ENCODE results near the gene HMGCL.

HMGCL gene

GRCh38 chr1:23779826-23780371, 45.3 kb downstream of the HMGCL start (continued):
- TF ChIP-seq PRDM2 (tag by site-specific recombination; IDR thresholded peaks at IDR 0.05; ENCODE audit: borderline replicate concordance) (no peak), ZNF488 (tag by site-specific recombination; IDR thresholded peaks at IDR 0.05) (no peak), ZNF423 (tag by site-specific recombination; IDR thresholded peaks at IDR 0.05) (no peak), ZNF155 (tag by site-specific recombination; IDR thresholded peaks at IDR 0.05) (no peak), PRDM6 (tag by site-specific recombination; IDR thresholded peaks at IDR 0.05) (peak; percentile 61; the same call in 1 of the 2 replicates), ZNF398 (tag by site-specific recombination; IDR thresholded peaks at IDR 0.05) (no peak), PBX3 (CRISPR knock-in tag; IDR thresholded peaks at IDR 0.05) (no peak), SCRT2 (tag by site-specific recombination; IDR thresholded peaks at IDR 0.05) (peak; percentile 98), ZNF311 (tag by site-specific recombination; IDR thresholded peaks at IDR 0.05; ENCODE audit: borderline replicate concordance) (no peak), ZNF707 (tag by site-specific recombination; IDR thresholded peaks at IDR 0.05) (no peak), ZBTB49 (tag by site-specific recombination; IDR thresholded peaks at IDR 0.05; ENCODE audit: low read depth) (no peak), ZNF157 (tag by site-specific recombination; IDR thresholded peaks at IDR 0.05) (no peak), ZNF626 (tag by site-specific recombination; IDR thresholded peaks at IDR 0.05) (no peak), ZFP37 (tag by site-specific recombination; IDR thresholded peaks at IDR 0.05) (no peak), ZBTB17 (tag by site-specific recombination; IDR thresholded peaks at IDR 0.05) (0 out of 2 replicates have a peak, but pooled peaks have one; percentile 26), TSHZ1 (tag by site-specific recombination; IDR thresholded peaks at IDR 0.05; ENCODE audit: borderline replicate concordance) (peak; percentile 79; the same call in 1 of the 2 replicates), ZNF558 (tag by site-specific recombination; IDR thresholded peaks at IDR 0.05) (peak; percentile 53; the same call in 1 of the 2 replicates), HIC1 (tag by site-specific recombination; IDR thresholded peaks at IDR 0.05) (no peak; the same call in 1 of the 2 replicates)

Data from HEK293 (cell line).